Measurements from ENCODE around the gene FAM135A.
"Not testable (repeated sequence)": the region's sequence is repeated elsewhere in the genome, so short reads cannot be mapped to it uniquely, and the experiment has no call there.

The FAM135A gene

GRCh38 chr6:70459699-70460098 is 46.4 kb downstream of the FAM135A start:
- DNase-seq (ENCODE audit: low spot score), result not testable (repeated sequence)

DNA sequence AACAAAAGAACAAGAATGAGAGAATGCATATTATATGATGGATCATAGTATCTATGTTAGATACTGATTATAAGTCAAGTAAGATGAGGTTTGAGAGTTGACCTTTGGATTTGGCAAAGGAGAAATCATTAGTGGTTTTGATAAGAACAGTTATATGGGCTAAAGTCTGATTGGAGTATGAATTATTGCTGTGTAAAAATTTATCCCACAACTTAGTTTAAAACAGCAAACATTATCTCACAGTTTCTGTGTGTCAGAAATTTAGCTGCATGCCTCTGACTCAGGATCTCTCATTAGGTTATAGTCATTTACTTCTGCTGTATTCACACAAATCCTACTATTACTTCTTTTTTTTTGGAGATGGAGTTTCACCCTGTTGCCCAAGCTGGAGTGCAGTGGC is 56.7 kb downstream of the FAM135A start:
- no peak for DNase-seq (ENCODE audit: low spot score)

GRCh38 chr6:70470510-70470909 is 57.2 kb downstream of the FAM135A start:
- not testable (repeated sequence) for DNase-seq (ENCODE audit: low spot score)

DNA sequence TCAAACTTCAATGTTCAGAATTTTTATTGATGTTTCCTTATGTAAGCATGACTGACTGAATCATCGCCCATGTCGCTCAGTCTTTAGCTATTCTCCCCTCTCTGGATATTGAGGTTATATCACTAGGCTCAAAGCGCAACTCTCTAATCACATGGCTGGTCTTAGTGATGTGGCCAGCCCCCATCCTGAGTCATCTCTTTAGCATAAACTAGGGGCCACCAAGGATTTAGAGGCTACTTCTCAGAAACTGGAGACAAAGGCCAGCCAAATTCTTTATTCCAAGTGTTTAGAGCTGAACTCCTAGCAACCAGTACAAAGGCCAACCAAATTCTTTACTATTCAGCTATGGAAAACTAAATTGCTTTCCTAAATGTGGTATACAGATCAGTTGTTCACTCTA is 61.4 kb downstream of the FAM135A start:
- no peak for DNase-seq (ENCODE audit: low spot score)

GRCh38 chr6:70479236-70479635 is 65.9 kb downstream of the FAM135A start:
- DNase-seq (ENCODE audit: low spot score), result no peak

DNA sequence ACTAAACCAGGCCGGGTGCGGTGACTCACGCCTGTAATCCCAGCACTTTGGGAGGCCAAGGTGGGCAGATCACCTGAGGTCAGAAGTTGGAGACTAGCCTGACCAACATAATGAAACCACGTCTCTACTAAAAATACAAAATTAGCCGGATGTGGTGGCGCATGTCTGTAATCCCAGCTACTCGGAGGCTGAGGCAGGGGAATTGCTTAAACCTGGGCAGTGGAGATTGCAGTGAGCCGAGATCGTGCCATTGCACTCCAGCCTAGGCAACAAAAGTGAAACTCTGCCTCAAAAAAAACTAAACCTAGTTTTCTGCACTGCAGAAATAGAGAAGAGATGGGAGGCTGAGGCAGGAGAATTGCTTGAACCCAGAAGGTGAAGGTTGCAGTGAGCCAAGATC is 73.3 kb downstream of the FAM135A start:
- DNase-seq (ENCODE audit: low spot score), result not testable (repeated sequence)

GRCh38 chr6:70489364-70489763 is 76.1 kb downstream of the FAM135A start:
- no peak for DNase-seq (ENCODE audit: low spot score)

- no peak for DNase-seq (ENCODE audit: low spot score)
Measured at GRCh38 chr6:70494833-70495232, 81.5 kb downstream of the FAM135A start.

DNA sequence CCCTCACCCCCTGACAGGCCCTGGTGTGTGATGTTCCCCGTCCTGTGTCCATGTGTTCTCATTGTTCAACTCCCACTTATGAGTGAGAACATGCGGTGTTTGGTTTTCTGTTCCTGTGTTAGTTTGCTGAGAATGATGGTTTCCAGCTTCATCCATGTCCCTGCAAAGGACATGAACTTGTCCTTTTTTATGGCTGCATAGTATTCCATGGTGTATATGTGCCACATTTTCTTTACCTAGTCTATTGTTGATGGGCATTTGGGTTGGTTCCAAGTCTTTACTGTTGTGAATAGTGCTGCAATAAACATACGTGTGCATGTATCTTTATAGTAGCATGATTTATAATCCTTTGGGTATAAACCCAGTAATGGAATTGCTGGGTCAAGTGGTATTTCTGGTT is 82.5 kb downstream of the FAM135A start:
- not testable (repeated sequence) for DNase-seq (ENCODE audit: low spot score)

- no peak for DNase-seq (ENCODE audit: low spot score)
Measured at GRCh38 chr6:70502484-70502883, 89.2 kb downstream of the FAM135A start.

DNA sequence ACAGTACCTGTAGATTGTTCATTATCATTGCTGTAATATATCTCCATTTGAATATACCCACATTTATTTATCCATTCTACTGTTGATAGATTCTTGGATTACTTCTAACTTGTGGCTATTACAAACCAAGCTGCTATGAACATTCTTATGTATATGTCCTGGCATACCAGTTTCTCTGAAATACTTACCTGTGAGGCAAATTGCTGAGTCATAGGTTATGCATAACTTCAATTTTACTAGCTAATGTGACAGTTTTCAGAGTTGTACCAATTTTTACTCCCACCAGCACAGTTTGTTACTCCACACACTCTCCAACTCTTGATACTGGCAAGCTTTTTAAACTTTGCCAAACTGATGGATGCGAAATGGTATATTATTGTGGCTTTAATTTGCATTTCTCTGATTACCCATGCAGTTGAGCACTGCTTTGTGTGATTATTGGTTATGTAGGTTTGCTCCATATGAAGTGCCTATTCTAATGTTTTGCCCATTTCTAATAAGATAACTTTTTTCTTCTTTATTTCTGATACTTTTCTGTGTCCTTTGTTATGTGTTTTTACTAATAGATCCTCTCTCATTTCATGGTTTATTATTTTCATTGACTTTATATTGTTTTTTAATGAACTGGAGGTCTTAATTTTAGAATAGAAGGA is 90.6 kb downstream of the FAM135A start:
- no peak for DNase-seq (ENCODE audit: low spot score)

DNA sequence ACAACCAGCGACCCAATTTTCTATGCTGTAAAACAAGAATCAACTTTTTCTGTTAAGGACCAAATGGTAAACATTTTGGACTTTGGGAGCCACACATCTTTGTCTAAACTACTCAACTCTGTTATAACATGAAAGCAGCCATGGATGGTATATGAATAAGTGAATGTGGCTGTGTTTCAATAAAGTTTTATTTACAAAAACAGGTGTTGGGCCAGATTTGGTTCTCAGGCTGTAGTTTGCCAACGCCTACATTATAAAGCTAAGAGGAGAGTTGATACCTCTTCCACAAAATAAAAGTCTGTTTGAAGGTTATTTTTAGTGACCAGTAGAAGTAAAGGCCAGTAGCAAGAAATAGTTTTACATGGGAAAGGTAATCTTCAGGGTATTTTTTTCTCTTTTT is 93.0 kb downstream of the FAM135A start:
- no peak for DNase-seq (ENCODE audit: low spot score)

DNA sequence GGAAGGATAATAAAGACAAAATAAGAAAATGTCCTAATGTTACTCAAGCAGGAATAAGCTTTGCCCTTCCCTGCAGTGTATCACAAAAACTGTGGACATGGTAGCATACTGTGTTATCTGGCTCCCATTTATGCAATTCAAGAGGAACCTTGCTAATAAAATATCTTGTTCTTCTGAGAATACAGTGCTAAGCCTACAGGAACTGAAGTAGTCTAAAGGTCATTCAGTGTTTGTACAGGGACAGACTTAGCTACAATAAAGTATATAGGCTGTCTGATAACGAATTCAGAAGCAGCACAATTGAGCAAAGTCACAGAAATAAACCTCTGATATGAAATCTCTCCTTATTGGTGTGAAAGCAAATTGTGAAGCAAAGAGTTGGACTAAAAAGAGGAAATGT is 93.9 kb downstream of the FAM135A start:
- no peak for DNase-seq (ENCODE audit: low spot score)

DNA sequence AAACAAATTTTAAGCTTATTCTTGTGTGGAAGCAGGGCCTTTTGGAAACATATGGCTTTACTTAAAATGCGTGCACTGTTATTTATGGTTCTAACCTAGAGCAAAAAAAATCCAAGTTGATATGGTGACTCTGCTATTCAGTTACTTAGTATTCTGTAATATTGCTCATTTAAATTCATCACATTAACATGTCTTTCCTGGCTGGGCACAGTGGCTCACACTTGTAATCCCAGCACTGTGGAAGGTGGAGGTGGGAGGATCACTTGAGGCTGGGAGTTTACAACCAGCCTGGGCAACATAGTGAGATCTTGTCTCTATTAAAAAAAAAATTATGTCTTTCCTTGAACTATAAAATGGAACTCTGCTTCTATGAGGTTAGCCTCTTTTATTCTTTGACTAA is 95.6 kb downstream of the FAM135A start:
- no peak for DNase-seq (ENCODE audit: low spot score)

GRCh38 chr6:70510600-70510999 is 97.3 kb downstream of the FAM135A start:
- DNase-seq (ENCODE audit: low spot score), result no peak

DNA sequence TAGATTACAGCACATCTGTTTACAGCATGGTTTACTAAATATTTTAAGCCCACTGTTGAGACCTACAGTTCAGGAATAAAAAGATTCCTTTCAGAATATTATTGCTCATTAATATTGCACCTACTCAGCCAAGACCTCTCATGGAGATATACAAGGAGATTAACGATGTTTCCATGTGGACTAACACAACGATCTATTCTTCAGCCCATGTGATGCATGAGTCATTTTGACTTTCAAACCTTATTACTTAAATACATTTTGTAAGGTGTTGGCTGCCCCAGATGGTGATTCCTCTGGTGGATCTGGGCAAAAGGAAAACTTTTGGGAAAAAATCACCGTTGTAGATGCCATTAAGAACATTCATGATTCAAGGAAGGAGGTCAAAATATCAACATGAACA is 105.4 kb downstream of the FAM135A start:
- no peak for DNase-seq (ENCODE audit: low spot score)

GRCh38 chr6:70520575-70520974 is 107.3 kb downstream of the FAM135A start:
- peak; percentile 10 for DNase-seq (ENCODE audit: low spot score)

DNA sequence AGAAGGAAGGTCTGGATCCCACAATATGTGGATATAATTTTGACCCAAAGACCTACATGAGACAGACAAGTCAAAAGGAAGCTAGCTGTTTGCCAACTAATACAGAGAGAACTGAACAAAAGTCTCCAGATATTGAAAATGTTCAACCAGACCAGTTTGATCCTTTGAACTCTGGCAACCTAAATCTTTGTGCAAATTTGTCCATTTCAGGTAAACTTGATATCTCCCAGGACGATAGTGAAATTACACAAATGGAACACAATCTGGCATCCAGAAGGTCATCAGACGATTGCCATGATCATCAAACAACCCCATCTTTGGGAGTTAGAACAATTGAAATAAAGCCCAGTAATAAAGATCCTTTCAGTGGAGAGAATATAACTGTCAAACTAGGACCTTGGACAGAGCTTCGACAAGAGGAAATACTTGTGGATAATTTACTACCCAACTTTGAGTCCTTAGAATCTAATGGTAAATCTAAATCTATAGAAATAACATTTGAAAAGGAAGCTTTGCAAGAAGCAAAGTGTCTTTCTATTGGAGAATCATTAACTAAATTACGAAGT is 111.5 kb downstream of the FAM135A start:
- no peak for DNase-seq (ENCODE audit: low spot score)

- DNase-seq (ENCODE audit: low spot score), result no peak
Measured at GRCh38 chr6:70527071-70527737, 113.9 kb downstream of the FAM135A start.

DNA sequence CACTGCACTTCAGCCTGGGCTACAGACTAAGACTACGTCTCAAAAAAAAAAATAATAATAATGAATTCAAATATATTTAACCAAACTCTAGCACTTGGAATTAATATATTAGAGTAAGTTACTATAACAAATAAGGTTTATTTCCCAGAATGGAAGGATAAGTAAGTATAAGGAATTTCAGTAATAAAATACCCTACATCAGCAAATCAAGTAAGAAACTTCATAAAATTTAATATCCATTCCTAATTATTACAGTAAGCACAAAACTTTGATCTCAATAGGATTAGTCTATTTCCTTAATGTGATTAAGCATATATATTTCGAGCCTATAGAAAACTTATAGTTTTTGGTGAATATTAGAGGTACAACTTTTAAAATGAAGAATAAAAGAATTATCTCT is 116.7 kb downstream of the FAM135A start:
- no peak for DNase-seq (ENCODE audit: low spot score)

GRCh38 chr6:70531133-70531532 is 117.8 kb downstream of the FAM135A start:
- no peak for DNase-seq (ENCODE audit: low spot score)

- DNase-seq (ENCODE audit: low spot score), result no peak
Measured at GRCh38 chr6:70537266-70537665, 124.0 kb downstream of the FAM135A start.

DNA sequence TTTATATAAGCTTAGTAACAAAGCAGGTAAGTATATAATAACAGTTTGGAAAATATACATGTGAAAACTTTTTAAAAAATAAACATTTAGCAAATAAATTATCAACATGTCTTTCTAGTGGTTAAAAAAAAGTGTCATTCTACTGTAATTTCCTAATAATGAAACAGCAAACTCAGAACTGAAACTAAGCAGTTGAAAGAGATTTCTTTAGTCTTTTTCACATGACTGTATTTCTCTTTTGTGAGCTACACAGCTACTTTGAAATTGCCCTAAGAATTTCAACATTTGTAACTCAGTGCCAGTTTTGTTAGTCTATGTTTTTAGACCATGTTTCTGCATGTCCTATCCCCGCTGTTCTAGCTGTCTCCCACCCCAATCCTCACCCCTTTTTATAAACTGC is 125.1 kb downstream of the FAM135A start:
- DNase-seq (ENCODE audit: low spot score), result no peak

GRCh38 chr6:70547313-70547712 is 134.0 kb downstream of the FAM135A start:
- peak; percentile 15 for DNase-seq (ENCODE audit: low spot score)
